SK-N-SH treated with all-trans-retinoic acid at 6 μM for 48 hours (cell line): Measurements from ENCODE around the gene CSDE1.

Experiments
- ARNTL ChIP-seq: fragments of 450-650 bp; formaldehyde crosslinking; IDR thresholded peaks from 2 replicates; pipeline ENCODE4 v1.5.0; 2020; ENCODE audit warnings: low read depth, mild to moderate bottlenecking, moderate library complexity, borderline replicate concordance
- BACH2 ChIP-seq: fragments of 250-450 bp; sonication (Bioruptor Pico); IDR thresholded peaks from 2 replicates; pipeline ENCODE4 v1.9.0; 2021; ENCODE audit warnings: mild to moderate bottlenecking, borderline replicate concordance
- CSDC2 ChIP-seq: fragments of 250-450 bp; sonication (Bioruptor Pico); IDR thresholded peaks from 2 replicates; pipeline ENCODE4 v1.5.0; 2020; ENCODE audit warnings: mild to moderate bottlenecking, moderate library complexity
- ISL1 ChIP-seq: fragments of 250-450 bp; sonication (Bioruptor Pico); IDR thresholded peaks from 2 replicates; pipeline ENCODE4 v2.1.2; 2022; ENCODE audit warnings: mild to moderate bottlenecking, moderate library complexity
- RARB ChIP-seq: fragments of 250-450 bp; sonication (Bioruptor Pico); IDR thresholded peaks from 2 replicates; pipeline ENCODE4 v1.8.0; 2021; ENCODE audit warnings: mild to moderate bottlenecking, moderate library complexity
- TCF4 ChIP-seq: fragments of 250-450 bp; sonication (Bioruptor Pico); IDR thresholded peaks from 2 replicates; pipeline ENCODE4 v1.8.0; 2021; ENCODE audit warnings: mild to moderate bottlenecking, moderate library complexity, borderline replicate concordance
- TOX ChIP-seq: fragments of 250-450 bp; sonication (Bioruptor Pico); IDR thresholded peaks from 2 replicates; pipeline ENCODE4 v1.8.0; 2021; ENCODE audit warnings: mild to moderate bottlenecking, moderate library complexity, borderline replicate concordance
- ZC3H10 ChIP-seq: fragments of 250-450 bp; sonication (Bioruptor Pico); IDR thresholded peaks from 2 replicates; pipeline ENCODE4 v1.5.1; 2021; ENCODE audit warnings: mild to moderate bottlenecking, moderate library complexity
- ZFP30 ChIP-seq: fragments of 450-650 bp; formaldehyde crosslinking; IDR thresholded peaks from 2 replicates; pipeline ENCODE4 v1.5.0; 2022; ENCODE audit warnings: mild to moderate bottlenecking, moderate library complexity
- TF ChIP-seq, protein P1 (sequence below): fragments of 250-450 bp; sonication (Bioruptor Pico); IDR thresholded peaks from 2 replicates; pipeline ENCODE4 v1.8.0; 2020; ENCODE audit warnings: mild to moderate bottlenecking, moderate library complexity, borderline replicate concordance
- TF ChIP-seq, protein P2 (sequence below): fragments of 250-450 bp; sonication (Bioruptor Pico); IDR thresholded peaks from 2 replicates; pipeline ENCODE4 v1.5.1; 2020; ENCODE audit warnings: low read depth, mild to moderate bottlenecking, moderate library complexity
- TF ChIP-seq, protein P3 (sequence below): fragments of 250-450 bp; sonication (Bioruptor Pico); IDR thresholded peaks from 2 replicates; pipeline ENCODE4 v1.5.1; 2021; ENCODE audit warnings: mild to moderate bottlenecking, moderate library complexity
- TF ChIP-seq, protein P4 (sequence below): fragments of 250-450 bp; sonication (Bioruptor Pico); IDR thresholded peaks from 2 replicates; pipeline ENCODE4 v1.5.0; 2020; ENCODE audit warnings: mild to moderate bottlenecking, moderate library complexity

DNA sequence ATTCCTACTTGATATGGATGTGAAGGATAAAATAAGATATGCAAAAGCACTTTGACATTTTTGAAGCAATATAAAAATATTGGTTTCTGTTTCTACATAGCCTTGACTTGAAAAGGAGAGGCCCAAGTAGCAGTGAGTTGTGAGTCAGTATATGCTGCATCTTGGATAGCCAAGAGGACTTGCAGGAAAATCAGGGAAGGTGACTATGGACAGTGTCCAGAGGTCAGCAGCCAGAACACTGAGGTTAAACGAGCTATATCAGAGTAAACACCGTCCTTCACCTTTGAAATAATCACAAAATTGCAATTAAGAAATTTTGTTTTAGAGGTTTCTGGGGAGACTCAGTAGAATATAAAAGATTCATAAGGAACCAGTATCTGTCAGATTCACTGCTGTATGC, 55.9 kb downstream of the CSDE1 start:
- TF ChIP-seq, protein P1, sequence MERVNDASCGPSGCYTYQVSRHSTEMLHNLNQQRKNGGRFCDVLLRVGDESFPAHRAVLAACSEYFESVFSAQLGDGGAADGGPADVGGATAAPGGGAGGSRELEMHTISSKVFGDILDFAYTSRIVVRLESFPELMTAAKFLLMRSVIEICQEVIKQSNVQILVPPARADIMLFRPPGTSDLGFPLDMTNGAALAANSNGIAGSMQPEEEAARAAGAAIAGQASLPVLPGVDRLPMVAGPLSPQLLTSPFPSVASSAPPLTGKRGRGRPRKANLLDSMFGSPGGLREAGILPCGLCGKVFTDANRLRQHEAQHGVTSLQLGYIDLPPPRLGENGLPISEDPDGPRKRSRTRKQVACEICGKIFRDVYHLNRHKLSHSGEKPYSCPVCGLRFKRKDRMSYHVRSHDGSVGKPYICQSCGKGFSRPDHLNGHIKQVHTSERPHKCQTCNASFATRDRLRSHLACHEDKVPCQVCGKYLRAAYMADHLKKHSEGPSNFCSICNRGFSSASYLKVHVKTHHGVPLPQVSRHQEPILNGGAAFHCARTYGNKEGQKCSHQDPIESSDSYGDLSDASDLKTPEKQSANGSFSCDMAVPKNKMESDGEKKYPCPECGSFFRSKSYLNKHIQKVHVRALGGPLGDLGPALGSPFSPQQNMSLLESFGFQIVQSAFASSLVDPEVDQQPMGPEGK (CRISPR knock-in tag) = no peak
- TF ChIP-seq, protein P2, sequence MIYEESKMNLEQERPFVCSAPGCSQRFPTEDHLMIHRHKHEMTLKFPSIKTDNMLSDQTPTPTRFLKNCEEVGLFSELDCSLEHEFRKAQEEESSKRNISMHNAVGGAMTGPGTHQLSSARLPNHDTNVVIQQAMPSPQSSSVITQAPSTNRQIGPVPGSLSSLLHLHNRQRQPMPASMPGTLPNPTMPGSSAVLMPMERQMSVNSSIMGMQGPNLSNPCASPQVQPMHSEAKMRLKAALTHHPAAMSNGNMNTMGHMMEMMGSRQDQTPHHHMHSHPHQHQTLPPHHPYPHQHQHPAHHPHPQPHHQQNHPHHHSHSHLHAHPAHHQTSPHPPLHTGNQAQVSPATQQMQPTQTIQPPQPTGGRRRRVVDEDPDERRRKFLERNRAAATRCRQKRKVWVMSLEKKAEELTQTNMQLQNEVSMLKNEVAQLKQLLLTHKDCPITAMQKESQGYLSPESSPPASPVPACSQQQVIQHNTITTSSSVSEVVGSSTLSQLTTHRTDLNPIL (CRISPR knock-in tag) = no peak
- TF ChIP-seq, protein P3, sequence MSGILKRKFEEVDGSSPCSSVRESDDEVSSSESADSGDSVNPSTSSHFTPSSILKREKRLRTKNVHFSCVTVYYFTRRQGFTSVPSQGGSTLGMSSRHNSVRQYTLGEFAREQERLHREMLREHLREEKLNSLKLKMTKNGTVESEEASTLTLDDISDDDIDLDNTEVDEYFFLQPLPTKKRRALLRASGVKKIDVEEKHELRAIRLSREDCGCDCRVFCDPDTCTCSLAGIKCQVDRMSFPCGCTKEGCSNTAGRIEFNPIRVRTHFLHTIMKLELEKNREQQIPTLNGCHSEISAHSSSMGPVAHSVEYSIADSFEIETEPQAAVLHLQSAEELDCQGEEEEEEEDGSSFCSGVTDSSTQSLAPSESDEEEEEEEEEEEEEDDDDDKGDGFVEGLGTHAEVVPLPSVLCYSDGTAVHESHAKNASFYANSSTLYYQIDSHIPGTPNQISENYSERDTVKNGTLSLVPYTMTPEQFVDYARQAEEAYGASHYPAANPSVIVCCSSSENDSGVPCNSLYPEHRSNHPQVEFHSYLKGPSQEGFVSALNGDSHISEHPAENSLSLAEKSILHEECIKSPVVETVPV (CRISPR knock-in tag) = no peak
- TF ChIP-seq TOX (CRISPR knock-in tag) = no peak
- no peak for TF ChIP-seq CSDC2 (CRISPR knock-in tag)
- no peak for TF ChIP-seq ZC3H10 (CRISPR knock-in tag)
- no peak for TF ChIP-seq ARNTL (CRISPR knock-in tag)
- no peak for TF ChIP-seq ZFP30 (CRISPR knock-in tag)
- TF ChIP-seq TCF4 (CRISPR knock-in tag) = no peak
- TF ChIP-seq, protein P4, sequence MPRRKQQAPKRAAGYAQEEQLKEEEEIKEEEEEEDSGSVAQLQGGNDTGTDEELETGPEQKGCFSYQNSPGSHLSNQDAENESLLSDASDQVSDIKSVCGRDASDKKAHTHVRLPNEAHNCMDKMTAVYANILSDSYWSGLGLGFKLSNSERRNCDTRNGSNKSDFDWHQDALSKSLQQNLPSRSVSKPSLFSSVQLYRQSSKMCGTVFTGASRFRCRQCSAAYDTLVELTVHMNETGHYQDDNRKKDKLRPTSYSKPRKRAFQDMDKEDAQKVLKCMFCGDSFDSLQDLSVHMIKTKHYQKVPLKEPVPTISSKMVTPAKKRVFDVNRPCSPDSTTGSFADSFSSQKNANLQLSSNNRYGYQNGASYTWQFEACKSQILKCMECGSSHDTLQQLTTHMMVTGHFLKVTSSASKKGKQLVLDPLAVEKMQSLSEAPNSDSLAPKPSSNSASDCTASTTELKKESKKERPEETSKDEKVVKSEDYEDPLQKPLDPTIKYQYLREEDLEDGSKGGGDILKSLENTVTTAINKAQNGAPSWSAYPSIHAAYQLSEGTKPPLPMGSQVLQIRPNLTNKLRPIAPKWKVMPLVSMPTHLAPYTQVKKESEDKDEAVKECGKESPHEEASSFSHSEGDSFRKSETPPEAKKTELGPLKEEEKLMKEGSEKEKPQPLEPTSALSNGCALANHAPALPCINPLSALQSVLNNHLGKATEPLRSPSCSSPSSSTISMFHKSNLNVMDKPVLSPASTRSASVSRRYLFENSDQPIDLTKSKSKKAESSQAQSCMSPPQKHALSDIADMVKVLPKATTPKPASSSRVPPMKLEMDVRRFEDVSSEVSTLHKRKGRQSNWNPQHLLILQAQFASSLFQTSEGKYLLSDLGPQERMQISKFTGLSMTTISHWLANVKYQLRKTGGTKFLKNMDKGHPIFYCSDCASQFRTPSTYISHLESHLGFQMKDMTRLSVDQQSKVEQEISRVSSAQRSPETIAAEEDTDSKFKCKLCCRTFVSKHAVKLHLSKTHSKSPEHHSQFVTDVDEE = no peak
- no peak for TF ChIP-seq RARB (CRISPR knock-in tag)
- no peak for TF ChIP-seq ISL1 (CRISPR knock-in tag)
- no peak for TF ChIP-seq BACH2 (CRISPR knock-in tag)
